Heart left ventricle (tissue), 16 donors: Measurements from ENCODE around the gene FUZ. TPM values are rescaled to one million over a fixed set of nuclear protein-coding genes. Genes with fewer than 3 reads are reported as not detected.

Source experiments
- ATAC-seq, 4 donors: fragments of 200-7000 bp; cut with Tn5 transposase; one replicate each; pipeline ENCODE4 v1.9.1; 2020 to 2022; ENCODE audit warnings: moderate library complexity in 4 of 4, mild to moderate bottlenecking in 3 of 4, moderate number of reproducible peaks in 1 of 4
- DNase-seq, 5 donors: peaks; one replicate each; pipeline ENCODE4 v3.0.0-alpha.2; 2020
- H3K27ac ChIP-seq, 12 donors: fragments of 200-600 bp; sonication (generic) in 4 of 12; one replicate each; pipeline versions ENCODE4 v1.5.0 to v1.8.0; 2016 to 2022; ENCODE audit warnings: mild to moderate bottlenecking in 2 of 12
- H3K27me3 ChIP-seq, 9 donors: fragments of 200-600 bp; sonication (generic) in 2 of 9; one replicate each; pipeline versions ENCODE4 v1.5.1 to v1.8.0; 2016 to 2022; ENCODE audit warnings: mild to moderate bottlenecking in 3 of 9
- H3K36me3 ChIP-seq, 9 donors: fragments of 200-600 bp; sonication (generic) in 2 of 9; one replicate each; pipeline versions ENCODE4 v1.5.0 to v1.8.0; 2018 to 2022; ENCODE audit warnings: mild to moderate bottlenecking in 2 of 9
- H3K4me1 ChIP-seq, 12 donors: fragments of 200-600 bp; sonication (generic) in 4 of 12; one replicate each; pipeline versions ENCODE4 v1.5.0 to v1.8.0; 2016 to 2022; ENCODE audit warnings: mild to moderate bottlenecking in 3 of 12
- H3K4me3 ChIP-seq, 12 donors: fragments of 200-600 bp; sonication (generic) in 4 of 12; one replicate each; pipeline versions ENCODE4 v1.5.0 to v1.8.0; 2017 to 2022; ENCODE audit warnings: mild to moderate bottlenecking in 9 of 12, moderate library complexity in 4 of 12
- H3K9me3 ChIP-seq, 12 donors: fragments of 200-600 bp; sonication (generic) in 4 of 12; one replicate each; pipeline versions ENCODE4 v1.5.0 to v1.8.0; 2016 to 2022; ENCODE audit warnings: mild to moderate bottlenecking in 1 of 12
- CTCF ChIP-seq, 12 donors: fragments of 200-600 bp; sonication (generic) in 4 of 12; IDR thresholded peaks; one replicate each; pipeline versions ENCODE4 v1.5.0 to v1.8.0; 2018 to 2022; ENCODE audit warnings: antibody characterized with exemption in 12 of 12, mild to moderate bottlenecking in 5 of 12
- POLR2A ChIP-seq, 2 donors: fragments of 450-650 bp; IDR thresholded peaks; one replicate each; pipeline ENCODE4 v1.6.1; 2017; ENCODE audit warnings: antibody characterized with exemption in 2 of 2, mild to moderate bottlenecking in 2 of 2, moderate library complexity in 2 of 2
- WGBS, 4 donors: extraction: QIAGEN DNeasy Blood & Tissue Kit in 2 of 4; methylation state at CpG; one replicate each; pipeline versions ENCODE4 v1.1.5 to v1.1.7; 2013 to 2018; 5-methylcytosine and 5-hydroxymethylcytosine counted together
- intact Hi-C, 10 donors: fragments of 100-400 bp; cut with DNase I; formaldehyde crosslinking; loops; one replicate each; pipeline versions ENCODE4 v1.11.1 to v1.14.2; 2022
- polyA plus RNA-seq, 2 donors: library from polyadenylated mRNA; stranded (reverse); fragments of 200-250 nt; gene quantifications; one replicate each; pipeline ENCODE4 v1.2.3, GENCODE V29; 2013
- total RNA-seq, 9 donors: library from RNA; depleted of rRNA in 2 of 9; stranded (reverse); fragments of >200 nt in 2 of 9; fragmentation: NEBNext Ultra II Directional in 3 of 9; extraction: Animal tissue kit (Norgen Biotek cat#: 25700) in 3 of 9; gene quantifications; one replicate each; pipeline versions ENCODE4 v1.1.0 to v1.2.4, GENCODE V29; 2016 to 2023
- donor health status: ischemic (EF 13 %, LVEDD 7.1; RV severe dilation, severe dysfunction).
- donor health status: healthy with polysubstance abuse.
- donor health status: DM: no; HTN: yes; CAD: no.
- donor health status: DM: no; HTN: no; CAD: no.
- donor health status: ischemic (EF 25% LVEDD 6.9; RV normal size, moderate dysfunction).
- donor health status: ischemic (EF 25% LVEDD 5.7; RV mildly dilated, moderate dysfunction).
- donor health status: healthy.
- donor health status: DM: yes; HTN: yes; CAD: no.
- donor health status: ischemic (EF 35%, LVEDD 5.7; RV mildly dilated, moderate dysfunction).
- donor health status: nonischemic (EF 11% LVEDD 7.7; RV severe dilation, severe dysfunction).
- donor health status: DM: yes; HTN: yes; CAD: no.
- donor health status: PGD.
- donor health status: ischemic (EF 29% LVEDD 5.4; RV normal size, mild dysfunction).
- donor health status: nonischemic (EF 23%, LVEDD 6.1; RV moderate dilation, normal function).

Gene FUZ
- total and polyA plus RNA-seq, 11 donors = 12.7 to 29.1 (median 16.2) TPM

GRCh38 chr19:49764341-49764740 is 48.8 kb downstream of the FUZ start:
- H3K4me3 ChIP-seq = no peak overlapping the region
- TF ChIP-seq CTCF (IDR thresholded peaks at IDR 0.05) = no peak
- TF ChIP-seq POLR2A (IDR thresholded peaks at IDR 0.05) = no peak
- intact Hi-C loops = loop anchor here in 1 of 10 donors (5.0 kb wide), 2 partner anchors 47 to 72 kb away; partner anchors contain the start of gene CPT1C
- DNase-seq (no peak), ATAC-seq (no peak)
- H3K4me1 ChIP-seq = peaks cover 0 to 38% (median 25%) of the 10 kb centered on the region in 12 donors
- 90 to 95% (median 94%) methylated on average over 8 of the region's 8 CpGs for WGBS, 4 donors
- H3K27ac ChIP-seq = peak overlapping the region in 2 of 12 donors; percentile 95 to 99
- no peaks in the 10 kb centered on the region for H3K36me3 ChIP-seq
- H3K27me3 ChIP-seq = no peaks in the 10 kb centered on the region
- no peaks in the 10 kb centered on the region for H3K9me3 ChIP-seq

GRCh38 chr19:49763230-49763629 is 49.9 kb downstream of the FUZ start, which contains the start of gene TSKS:
Gene TSKS, minus strand, starts transcription at chr19:49763306. Its CDS starts 59 bp downstream, at chr19:49763247.
- no peak within 1 kb of the TSS for H3K4me3 ChIP-seq
- no peaks in the 10 kb centered on the region for H3K27me3 ChIP-seq
- H3K4me1 ChIP-seq = peaks cover 0 to 27% (median 17%) of the 10 kb centered on the region in 12 donors
- no peaks in the 10 kb centered on the region for H3K36me3 ChIP-seq
- WGBS, 4 donors = 75 to 80% (median 77%) methylated on average over 6 of the region's 6 CpGs
- intact Hi-C loops = loop anchor here in 1 of 10 donors (5.0 kb wide), 2 partner anchors 46 to 71 kb away; partner anchors contain the start of gene CPT1C
- H3K27ac ChIP-seq = peak within 1 kb of the TSS in 9 of 12 donors; percentile 11 to 88 (median 66)
- TF ChIP-seq POLR2A (IDR thresholded peaks at IDR 0.05) (no peak), CTCF (IDR thresholded peaks at IDR 0.05) (no peak)
- ATAC-seq (no peak), DNase-seq (no peak)
- no peaks in the 10 kb centered on the region for H3K9me3 ChIP-seq

- Histone ChIP-seq H3K27me3 (no peaks in the 10 kb centered on the region), H3K9me3 (no peaks in the 10 kb centered on the region), H3K4me3 (peak overlapping the region in 2 of 12 donors; percentile 14), H3K27ac (peak overlapping the region; percentile 11 to 88 (median 70)), H3K4me1 (peaks cover 0 to 17% (median 9%) of the 10 kb centered on the region in 12 donors), H3K36me3 (no peaks in the 10 kb centered on the region)
- intact Hi-C loops = loop anchor here in 1 of 10 donors (5.0 kb wide), 2 partner anchors 44 to 69 kb away; partner anchors contain the start of gene CPT1C
- ATAC-seq (no peak), DNase-seq (peak in 4 of 5 donors; percentile 37 to 56 (median 48))
- peak in 10 of 12 donors; percentile 9 to 53 (median 28) for TF ChIP-seq CTCF (IDR thresholded peaks at IDR 0.05)
- TF ChIP-seq POLR2A (IDR thresholded peaks at IDR 0.05) = no peak
- 49 to 54% (median 51%) methylated on average over 16 of the region's 16 CpGs for WGBS, 4 donors
Measured at GRCh38 chr19:49761625-49762311, 51.3 kb downstream of the FUZ start.

- Histone ChIP-seq H3K4me3 (peak overlapping the region in 2 of 12 donors; percentile 14), H3K9me3 (peaks cover 0 to 5% (median 0%) of the 10 kb centered on the region in 12 donors), H3K27ac (peak overlapping the region; percentile 11 to 88 (median 70)), H3K4me1 (peaks cover 0 to 17% (median 9%) of the 10 kb centered on the region in 12 donors), H3K27me3 (no peaks in the 10 kb centered on the region), H3K36me3 (no peaks in the 10 kb centered on the region)
- ATAC-seq (no peak), DNase-seq (no peak)
- no peak for TF ChIP-seq CTCF (IDR thresholded peaks at IDR 0.05)
- TF ChIP-seq POLR2A (IDR thresholded peaks at IDR 0.05) = no peak
- 71 to 89% (median 80%) methylated on average over 1 of the region's 1 CpG for WGBS, 4 donors
- intact Hi-C loops = loop anchor here in 1 of 10 donors (5.0 kb wide), 2 partner anchors 44 to 69 kb away; partner anchors contain the start of gene CPT1C
Measured at GRCh38 chr19:49761249-49761624, 51.9 kb downstream of the FUZ start.
